Measurements from ENCODE around the gene ISG15. TPM values are rescaled to one million over a fixed set of nuclear protein-coding genes. Genes with fewer than 3 reads are reported as not detected.

ISG15 gene
- total RNA-seq, 1 donor from 2014 or later = 148 TPM

- DNase-seq (ENCODE audit: low read depth) = no peak
Observed at GRCh38 chr1:1025730-1026129, 12.4 kb downstream of the ISG15 start.

- DNase-seq (ENCODE audit: low read depth) = no peak
Observed at GRCh38 chr1:1026599-1027413, 13.5 kb downstream of the ISG15 start.

- DNase-seq (ENCODE audit: low read depth) = no peak
Observed at GRCh38 chr1:1027791-1028190, 14.5 kb downstream of the ISG15 start.

GRCh38 chr1:1030867-1031658, 17.8 kb downstream of the ISG15 start:
- DNase-seq (ENCODE audit: low read depth) = peak; percentile 37

- DNase-seq (ENCODE audit: low read depth) = no peak
Observed at GRCh38 chr1:1031659-1032235, 18.4 kb downstream of the ISG15 start.

- DNase-seq (ENCODE audit: low read depth) = peak; percentile 87
Observed at GRCh38 chr1:1032424-1032823, 19.1 kb downstream of the ISG15 start.

GRCh38 chr1:1033009-1033587, 19.8 kb downstream of the ISG15 start:
- peak; percentile 81 for DNase-seq (ENCODE audit: low read depth)

GRCh38 chr1:1033731-1034438, 20.6 kb downstream of the ISG15 start:
- DNase-seq (ENCODE audit: low read depth) = no peak

- no peak for DNase-seq (ENCODE audit: low read depth)
Observed at GRCh38 chr1:1034439-1034781, 21.1 kb downstream of the ISG15 start.

GRCh38 chr1:1035291-1035943, 22.1 kb downstream of the ISG15 start:
- DNase-seq (ENCODE audit: low read depth) = no peak

- DNase-seq (ENCODE audit: low read depth) = no peak
Observed at GRCh38 chr1:1037366-1038327, 24.4 kb downstream of the ISG15 start.

GRCh38 chr1:1038694-1039093, 25.4 kb downstream of the ISG15 start:
- DNase-seq (ENCODE audit: low read depth) = no peak

GRCh38 chr1:1039145-1039910, 26.0 kb downstream of the ISG15 start:
- DNase-seq (ENCODE audit: low read depth) = no peak

GRCh38 chr1:1040004-1040991, 27.0 kb downstream of the ISG15 start:
- peak; percentile 57 for DNase-seq (ENCODE audit: low read depth)

GRCh38 chr1:1041092-1041523, 27.8 kb downstream of the ISG15 start:
- DNase-seq (ENCODE audit: low read depth) = no peak

- DNase-seq (ENCODE audit: low read depth) = no peak
Observed at GRCh38 chr1:1041873-1042272, 28.6 kb downstream of the ISG15 start.

GRCh38 chr1:1042835-1043234, 29.5 kb downstream of the ISG15 start:
- DNase-seq (ENCODE audit: low read depth) = no peak
